Mammary epithelial cell (primary cell): ENCODE data around the gene RFPL4AL1.

Experiments used
- CTCF ChIP-seq, 2 donors: IDR thresholded peaks in 1 of 2; conservative IDR thresholded peaks in 1 of 2; 2 replicates each; pipeline ENCODE4 v1.5.1; 2011 to 2012; ENCODE audit warnings: inconsistent platforms in 2 of 2, low read length in 2 of 2, mild to moderate bottlenecking in 2 of 2, control low read depth in 1 of 2, low read depth in 1 of 2; ENCODE audit not compliant: insufficient read depth in 1 of 2; ENCODE audit errors: extremely low read depth in 1 of 2
- EZH2 ChIP-seq: IDR thresholded peaks from 2 replicates; pipeline ENCODE4 v1.6.1; 2012; ENCODE audit warnings: low read length, inconsistent platforms, borderline replicate concordance

- TF ChIP-seq CTCF (conservative IDR thresholded peaks at IDR 0.05 in 1 of 2, IDR thresholded peaks at IDR 0.05 in 1 of 2; ENCODE audit: extremely low read depth in 1 of 2, insufficient read depth in 1 of 2, low read depth in 1 of 2, low read length in 2 of 2) (no peak), EZH2 (no peak)
These were observed 18.2 kb upstream of the RFPL4AL1 start for GRCh38 chr19:55750715-55751114.
